ENCODE measurements around the gene EFHD2.

- TF ChIP-seq CTCF (conservative IDR thresholded peaks at IDR 0.05; ENCODE audit: low read depth, low read length) (no peak), EZH2 (IDR thresholded peaks at IDR 0.05; ENCODE audit: low read length, unreplicated experiment) (no peak)
These were observed 8.2 kb upstream of the EFHD2 start for GRCh38 chr1:15401391-15402055.
